Esophagus muscularis mucosa (tissue), 4 donors: ENCODE measurements around the gene THADA.

Experiments
- CTCF ChIP-seq, 3 experiments: fragments of 200-600 bp in 2 of 3; fragments of 450-650 bp in 1 of 3; sonication (generic) in 2 of 3; IDR thresholded peaks; one replicate each; pipeline ENCODE4 v1.5.1; 2017 to 2019; ENCODE audit warnings: antibody characterized with exemption in 3 of 3, mild to moderate bottlenecking in 2 of 3, moderate library complexity in 1 of 3
- EP300 ChIP-seq: sonication (generic); formaldehyde crosslinking; IDR thresholded peaks from one replicate; pipeline ENCODE4 v1.6.1; 2017; ENCODE audit warnings: antibody characterized with exemption
- POLR2A ChIP-seq: fragments of 450-650 bp; IDR thresholded peaks from one replicate; pipeline ENCODE4 v1.6.1; 2017; ENCODE audit warnings: antibody characterized with exemption, moderate library complexity, mild to moderate bottlenecking, low read depth

GRCh38 chr2:43399098-43399497 is 196.7 kb downstream of the THADA start:
- no peak for TF ChIP-seq CTCF (IDR thresholded peaks at IDR 0.05)
- TF ChIP-seq POLR2A = no peak
- no peak for TF ChIP-seq EP300
